HT1080 (cell line): Measurements from ENCODE around the gene TBC1D1. TPM values are rescaled to one million over a fixed set of nuclear protein-coding genes. Genes with fewer than 3 reads are reported as not detected.

Experiments
- DNase-seq: peaks from one replicate; pipeline ENCODE4 v3.0.0-alpha.2; 2015; ENCODE audit warnings: low read depth
- polyA plus RNA-seq, 2 experiments: library from polyadenylated mRNA; depleted of rRNA; stranded (reverse); fragments of >200 nt; gene quantifications; 2 replicates each; pipeline ENCODE4 v1.2.3, GENCODE V29; 2015
- total RNA-seq: library from RNA; depleted of rRNA; stranded (reverse); fragments of >200 nt; shearing (Covaris generic); gene quantifications from 2 replicates; pipeline ENCODE4 v1.2.3, GENCODE V29; 2014; rRNA removed

Gene TBC1D1
- total RNA-seq, result 127 and 129 TPM in 2 replicates
- 55.0 and 70.1 TPM in 2 replicates for polyA plus RNA-seq (2015; cell fraction: cytosol; rRNA removed)
- 36.1 and 47.6 TPM in 2 replicates for polyA plus RNA-seq (2015; cell fraction: nucleus; rRNA removed)

- DNase-seq, result peak; percentile 59
Measured at GRCh38 chr4:37890801-37891259, at the start of gene TBC1D1. Gene TBC1D1, plus strand, starts transcription at chr4:37891084. Its CDS starts 11,012 bp downstream, at chr4:37902096.

- no peak for DNase-seq
Measured at GRCh38 chr4:37844204-37844603, 46.7 kb upstream of the TBC1D1 start.

GRCh38 chr4:37845201-37845600, 45.7 kb upstream of the TBC1D1 start:
- DNase-seq, result no peak

GRCh38 chr4:37847311-37847884, 43.5 kb upstream of the TBC1D1 start:
- DNase-seq, result peak; percentile 31

- no peak for DNase-seq
Measured at GRCh38 chr4:37852376-37852775, 38.5 kb upstream of the TBC1D1 start.

- no peak for DNase-seq
Measured at GRCh38 chr4:37858112-37858511, 32.8 kb upstream of the TBC1D1 start.

- DNase-seq, result no peak
Measured at GRCh38 chr4:37858872-37859271, 32.0 kb upstream of the TBC1D1 start.

- no peak for DNase-seq
Measured at GRCh38 chr4:37860266-37860665, 30.6 kb upstream of the TBC1D1 start.

GRCh38 chr4:37862961-37863360, 27.9 kb upstream of the TBC1D1 start:
- no peak for DNase-seq

GRCh38 chr4:37864786-37865185, 26.1 kb upstream of the TBC1D1 start:
- DNase-seq, result no peak

- DNase-seq, result no peak
Measured at GRCh38 chr4:37865450-37865849, 25.4 kb upstream of the TBC1D1 start.

GRCh38 chr4:37867102-37867501, 23.8 kb upstream of the TBC1D1 start:
- no peak for DNase-seq

- DNase-seq, result no peak
Measured at GRCh38 chr4:37868238-37868637, 22.6 kb upstream of the TBC1D1 start.

- no peak for DNase-seq
Measured at GRCh38 chr4:37872310-37872988, 18.4 kb upstream of the TBC1D1 start.

GRCh38 chr4:37873386-37873785, 17.5 kb upstream of the TBC1D1 start:
- DNase-seq, result peak; percentile 76

GRCh38 chr4:37876156-37876555, 14.7 kb upstream of the TBC1D1 start:
- DNase-seq, result no peak

- DNase-seq, result no peak
Measured at GRCh38 chr4:37879365-37879764, 11.5 kb upstream of the TBC1D1 start.

GRCh38 chr4:37881811-37882210, 9.1 kb upstream of the TBC1D1 start:
- no peak for DNase-seq

- DNase-seq, result no peak
Measured at GRCh38 chr4:37882665-37883296, 8.1 kb upstream of the TBC1D1 start.

GRCh38 chr4:37884855-37885487, 5.9 kb upstream of the TBC1D1 start:
- DNase-seq, result no peak

GRCh38 chr4:37885496-37885895, 5.4 kb upstream of the TBC1D1 start:
- DNase-seq, result no peak
